MM.1S (cell line): ENCODE data around the gene DDAH2.
A peak's percentile ranks its signal among the peaks of the same experiment; 100 is the strongest.

Experiments
- CTCF ChIP-seq: fragments of 300-600 bp; sonication (generic); IDR thresholded peaks from 2 replicates; pipeline ENCODE4 v1.5.1; 2016; ENCODE audit warnings: antibody characterized with exemption, low read length, mixed read lengths
- EZH2 ChIP-seq: fragments of 300-600 bp; sonication (generic); optimal IDR thresholded peaks from 2 replicates; pipeline ENCODE3; 2017; ENCODE audit warnings: low read depth, mild to moderate bottlenecking, antibody characterized with exemption, low read length, mixed read lengths
- EZH2phosphoT487 ChIP-seq: fragments of 300-600 bp; sonication (generic); IDR thresholded peaks from 2 replicates; pipeline ENCODE4 v1.6.1; 2018; ENCODE audit warnings: antibody characterized with exemption, low read length

GRCh38 chr6:31769684-31770371, 40.7 kb upstream of the DDAH2 start:
- peak; percentile 93 for TF ChIP-seq CTCF
- TF ChIP-seq EZH2: no peak
- TF ChIP-seq EZH2phosphoT487: no peak
